GM21360 (cell line): ENCODE results near the gene RXFP4.
A peak's percentile ranks its signal among the peaks of the same experiment; 100 is the strongest.

Source experiments
- ATAC-seq: cut with Tn5 transposase; IDR thresholded peaks from one replicate; pipeline ENCODE4 v1.9.1; 2021; ENCODE audit warnings: mild to moderate bottlenecking, moderate library complexity; ENCODE audit not compliant: unreplicated experiment

The RXFP4 gene

DNA sequence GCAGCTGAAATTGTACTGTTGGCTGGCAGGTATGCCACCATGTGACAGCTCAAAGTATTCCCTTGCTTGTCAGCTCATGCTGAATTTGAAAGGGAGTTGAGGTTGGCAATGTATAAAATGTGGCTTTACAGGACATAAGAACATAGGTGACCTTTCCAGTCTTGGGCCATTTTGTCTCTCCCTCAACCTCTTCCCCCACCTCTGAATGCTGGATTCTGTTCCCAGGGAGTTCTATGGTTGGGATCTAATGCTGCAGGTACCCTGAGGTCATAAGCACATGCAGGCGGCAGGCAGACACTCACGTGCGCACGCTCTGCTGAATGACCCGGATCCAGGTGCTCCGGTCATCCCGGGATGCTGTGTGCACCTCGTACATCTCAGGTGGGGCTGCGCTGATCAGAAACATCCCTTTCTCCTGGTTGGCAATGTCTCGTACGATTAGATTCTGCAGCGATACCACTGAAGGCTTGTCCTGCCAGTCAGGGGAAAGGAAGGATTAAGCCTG, 16.0 kb downstream of the RXFP4 start:
- ATAC-seq = no peak

DNA sequence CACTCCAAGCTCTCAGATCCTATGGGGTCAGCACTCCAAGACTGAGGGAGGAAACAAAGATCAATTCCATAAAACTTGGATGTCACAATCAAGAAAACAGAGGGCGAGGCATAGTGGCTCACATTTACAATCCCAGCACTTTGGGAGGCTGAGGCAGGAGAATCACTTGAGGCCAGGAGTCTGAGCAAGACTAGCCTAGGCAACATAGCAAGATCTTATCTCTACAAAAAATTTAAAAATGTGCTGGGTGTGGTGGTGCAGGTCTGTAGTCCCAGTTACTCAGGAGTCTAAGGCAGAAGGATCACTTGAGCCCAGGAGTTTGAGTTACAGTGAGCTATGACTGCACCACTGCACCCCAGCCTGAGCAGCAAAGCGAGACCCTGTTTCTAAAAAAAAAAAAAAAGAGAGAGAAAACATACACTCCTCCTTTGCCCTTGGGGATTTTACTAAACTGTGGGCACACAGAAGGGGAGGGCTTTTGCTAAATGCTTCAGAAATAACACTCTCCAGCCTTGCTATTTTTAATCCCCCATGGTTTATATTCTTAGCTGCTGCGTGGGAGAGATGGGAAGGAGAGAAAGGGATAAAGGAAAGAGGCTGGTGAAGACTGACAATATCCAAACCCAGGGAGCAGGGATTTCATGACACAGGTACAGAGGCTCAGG, 18.8 kb downstream of the RXFP4 start:
- ATAC-seq = no peak

DNA sequence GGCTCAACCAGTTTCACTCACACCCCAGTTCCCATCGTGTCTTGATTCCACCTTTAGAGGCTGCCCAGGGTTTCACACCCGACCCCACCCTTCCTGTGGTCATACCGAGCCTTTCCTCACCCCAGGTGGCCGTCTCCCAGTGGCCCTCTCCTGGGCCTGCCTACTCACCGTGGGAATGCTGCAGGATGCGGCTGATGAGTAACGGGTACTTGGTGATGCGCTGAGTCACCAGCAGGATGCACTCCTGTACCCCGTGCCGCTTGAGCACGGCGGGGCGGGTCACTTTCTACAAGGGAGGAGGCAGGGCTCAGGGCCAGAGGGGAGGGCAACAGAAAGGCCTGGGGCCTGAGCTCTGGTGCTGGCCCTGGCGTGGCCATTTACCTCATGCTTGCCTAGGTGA, 20.5 kb downstream of the RXFP4 start:
- ATAC-seq = no peak

DNA sequence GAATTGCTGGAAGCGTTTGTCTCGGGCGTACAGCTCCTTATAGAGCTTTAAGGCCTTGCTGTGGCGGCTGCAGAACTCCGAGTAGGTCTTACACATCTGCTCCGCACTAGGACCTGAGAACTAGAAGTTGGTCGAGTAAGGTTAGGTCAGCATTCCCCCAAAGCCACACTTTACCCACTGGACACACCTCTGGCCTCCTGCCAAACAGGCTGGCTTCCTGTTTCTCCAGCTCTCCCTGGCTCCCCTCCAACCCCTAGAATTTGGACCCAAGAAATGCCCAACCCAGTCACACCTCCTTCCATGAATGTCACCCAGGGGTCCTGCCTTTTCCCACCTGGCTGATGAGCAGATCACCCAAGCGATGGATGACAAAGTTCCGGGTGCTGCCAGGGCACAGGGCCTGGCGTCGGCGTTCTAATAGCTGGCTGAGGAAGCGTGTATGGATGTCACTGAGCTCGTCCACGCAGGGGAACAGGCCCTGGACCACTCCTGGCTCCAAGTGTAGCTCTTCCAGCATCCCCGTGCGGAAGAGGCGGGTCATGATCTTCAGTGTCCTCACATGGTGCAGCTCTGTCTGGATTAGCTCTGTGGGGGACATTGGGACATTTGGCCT, 21.3 kb downstream of the RXFP4 start:
- no peak for ATAC-seq

DNA sequence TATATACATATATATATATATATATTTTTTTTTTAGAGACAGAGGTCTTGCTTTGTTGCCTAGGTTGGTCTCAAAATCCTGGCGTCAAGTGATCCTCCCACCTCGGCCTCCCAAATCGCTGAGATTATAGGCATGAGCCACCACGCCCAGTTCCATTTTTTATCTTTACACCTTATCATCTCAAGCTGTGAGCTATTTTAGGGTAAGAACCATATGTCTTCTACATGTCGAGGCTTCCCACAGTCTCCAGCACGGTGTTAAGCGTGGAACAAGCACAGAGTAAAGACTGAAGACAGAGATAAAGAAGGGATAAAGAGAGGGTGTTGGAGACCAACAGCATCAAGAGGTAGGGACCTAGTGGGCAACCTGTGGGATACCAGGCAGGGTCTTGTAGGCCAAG, 22.8 kb downstream of the RXFP4 start:
- ATAC-seq = no peak

DNA sequence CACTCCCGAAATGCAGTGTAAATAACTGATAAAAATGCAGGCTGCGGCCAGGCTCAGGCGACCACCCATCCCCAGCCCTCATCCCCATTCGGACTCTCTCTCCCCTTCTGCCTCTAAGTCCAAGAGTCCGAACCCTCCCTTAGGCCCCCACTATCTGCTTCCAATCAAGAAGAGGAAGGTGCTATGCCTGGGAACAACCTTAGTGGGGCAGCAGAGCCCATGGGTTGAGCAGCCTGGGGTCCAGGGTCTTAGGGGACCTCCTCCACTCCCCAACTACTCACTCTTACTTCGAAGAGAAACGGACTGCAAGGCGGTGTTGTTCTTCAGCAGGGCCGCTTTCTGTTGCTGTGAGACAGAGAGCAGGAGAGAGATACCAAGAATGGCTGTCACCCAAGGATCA, 24.7 kb downstream of the RXFP4 start:
- no peak for ATAC-seq

DNA sequence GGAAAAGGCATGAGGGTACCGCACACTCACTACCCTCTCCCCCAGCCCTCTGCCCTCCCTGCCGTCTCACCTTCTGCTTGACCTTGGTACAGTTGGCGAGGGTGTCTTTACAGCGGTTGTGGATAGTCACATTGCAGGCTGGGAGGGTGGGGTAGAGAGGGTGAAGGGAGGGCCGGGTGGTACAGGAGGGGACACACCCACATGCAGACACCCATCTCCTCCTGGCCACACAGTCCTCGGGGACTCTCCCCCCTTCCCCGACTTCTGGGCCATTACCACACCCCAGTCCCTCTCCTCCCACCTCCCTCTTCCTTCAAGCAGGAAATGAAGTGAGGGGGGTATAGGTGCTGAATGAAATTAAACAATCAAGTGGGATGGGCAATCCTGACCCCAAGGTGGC, 25.3 kb downstream of the RXFP4 start:
- no peak for ATAC-seq

DNA sequence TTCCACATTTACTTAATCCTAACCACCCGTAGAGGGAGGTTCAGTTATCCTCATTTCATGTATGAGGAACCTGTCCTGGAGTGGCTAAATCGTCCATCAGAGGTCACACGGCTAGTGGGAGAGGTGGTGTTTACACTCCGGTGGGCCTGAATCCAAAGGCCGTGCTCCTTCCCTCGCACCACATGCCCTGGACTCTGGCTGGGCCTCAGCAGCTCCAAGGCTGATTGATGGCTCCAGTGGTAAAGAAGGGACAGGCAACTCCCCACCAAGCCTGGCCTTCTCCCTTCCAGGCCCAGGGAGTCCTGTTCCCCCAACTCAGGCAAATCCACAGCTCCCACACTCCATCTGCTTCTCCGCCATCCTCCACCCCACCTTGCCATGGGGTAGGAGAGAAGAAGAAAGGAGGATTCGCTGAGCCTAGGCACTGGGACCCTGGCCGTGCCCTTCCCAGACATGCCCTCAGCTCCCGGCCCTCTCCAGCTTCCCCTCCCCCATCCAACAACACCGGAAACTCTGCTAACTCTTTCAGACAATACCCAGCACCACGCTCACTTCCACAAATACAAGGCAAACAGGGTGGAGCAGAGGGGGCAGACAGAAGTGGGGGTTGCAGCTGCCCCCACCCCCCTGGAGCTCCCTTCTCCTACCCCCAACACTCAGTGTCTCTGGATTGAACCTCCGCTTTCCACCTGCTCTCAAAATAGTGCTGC, 26.1 kb downstream of the RXFP4 start:
- no peak for ATAC-seq

DNA sequence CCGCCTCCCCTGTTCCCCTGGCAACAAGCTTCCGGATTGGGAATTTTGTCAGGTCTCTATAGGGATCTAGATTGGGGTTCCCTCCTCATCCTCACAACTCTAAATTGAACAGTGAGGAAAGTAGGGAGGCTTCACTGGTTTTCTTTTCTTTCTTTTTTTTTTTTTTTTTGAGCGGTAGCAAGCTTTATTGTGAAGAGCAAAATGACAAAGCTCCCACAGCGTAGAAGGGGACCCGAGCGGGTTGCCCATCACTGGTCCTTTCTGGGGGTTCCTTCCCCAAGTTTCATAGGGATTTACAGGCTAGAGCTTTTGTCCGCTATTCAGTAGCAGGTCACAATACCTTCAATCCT, 26.6 kb downstream of the RXFP4 start:
- ATAC-seq = no peak

DNA sequence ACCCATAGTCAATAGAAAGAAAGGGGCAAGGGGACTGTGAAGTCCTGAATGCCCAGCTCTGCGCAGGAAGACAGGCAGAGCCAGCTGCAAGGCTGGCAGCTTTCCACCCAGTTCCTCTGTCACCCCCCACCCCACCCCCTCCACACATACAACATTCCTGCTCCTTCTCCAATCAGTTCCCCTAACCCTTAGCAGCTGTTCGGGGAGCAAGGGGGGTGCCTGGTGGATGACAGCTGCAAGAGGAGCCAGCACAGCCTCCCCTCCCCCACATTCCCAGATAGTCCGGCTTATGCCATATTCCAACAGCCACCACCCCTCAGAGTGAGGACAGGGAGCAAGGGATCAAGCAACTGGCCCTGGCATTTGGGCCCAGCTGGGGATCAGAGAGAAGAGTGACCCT, 27.2 kb downstream of the RXFP4 start:
- ATAC-seq = no peak

DNA sequence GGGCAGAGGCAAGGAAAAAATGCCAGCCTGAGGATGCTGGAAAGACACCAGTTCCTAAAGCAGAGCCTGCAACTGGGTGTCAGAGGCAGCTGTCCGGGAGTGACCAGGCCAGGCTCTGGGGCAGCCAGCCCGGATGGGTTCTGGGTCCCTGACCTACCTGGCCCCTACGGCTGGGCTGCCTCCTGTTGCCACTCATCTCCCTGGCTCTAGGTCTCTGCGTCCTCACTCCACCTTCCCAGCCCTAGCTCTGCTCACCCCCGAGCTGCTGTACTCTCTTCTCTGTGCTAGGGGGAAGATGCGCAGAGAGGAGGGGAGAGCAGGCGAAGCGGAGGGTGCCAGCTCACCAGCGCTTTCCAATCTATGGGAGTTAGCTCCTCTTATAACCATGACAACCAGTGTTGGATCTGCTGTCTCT, 27.9 kb downstream of the RXFP4 start:
- ATAC-seq = no peak

DNA sequence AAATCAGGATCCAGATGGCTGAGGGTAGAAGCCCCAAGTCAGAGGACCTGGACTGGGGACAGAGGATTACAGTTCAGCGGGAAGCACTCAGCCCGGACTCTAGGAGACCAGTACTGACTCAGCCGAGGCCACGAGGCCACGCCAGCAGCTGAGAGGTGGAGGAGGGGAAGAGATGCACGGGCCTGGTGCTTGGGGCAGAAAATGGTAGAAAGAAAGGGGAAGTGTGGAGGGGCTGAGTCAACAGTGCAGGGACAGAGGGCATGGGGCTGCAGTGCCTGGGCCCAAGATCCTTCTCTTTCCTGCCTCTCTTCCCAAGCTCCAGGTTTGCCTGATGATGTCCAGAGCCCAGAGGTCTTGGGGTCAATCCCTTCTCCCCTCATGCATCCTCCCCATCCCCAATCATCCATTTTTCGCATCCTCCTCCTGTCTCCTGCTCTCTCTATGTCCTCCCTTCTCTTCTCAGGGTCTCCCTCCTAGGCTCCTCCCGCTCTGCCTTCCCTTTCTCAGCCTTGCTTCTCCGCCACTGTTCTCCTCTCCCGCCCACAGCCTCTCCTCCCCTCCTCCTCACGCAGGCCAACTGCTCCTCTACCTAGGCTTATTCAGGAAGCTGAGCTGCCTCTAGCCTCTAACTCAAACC, 29.2 kb downstream of the RXFP4 start:
- peak; percentile 70 for ATAC-seq

DNA sequence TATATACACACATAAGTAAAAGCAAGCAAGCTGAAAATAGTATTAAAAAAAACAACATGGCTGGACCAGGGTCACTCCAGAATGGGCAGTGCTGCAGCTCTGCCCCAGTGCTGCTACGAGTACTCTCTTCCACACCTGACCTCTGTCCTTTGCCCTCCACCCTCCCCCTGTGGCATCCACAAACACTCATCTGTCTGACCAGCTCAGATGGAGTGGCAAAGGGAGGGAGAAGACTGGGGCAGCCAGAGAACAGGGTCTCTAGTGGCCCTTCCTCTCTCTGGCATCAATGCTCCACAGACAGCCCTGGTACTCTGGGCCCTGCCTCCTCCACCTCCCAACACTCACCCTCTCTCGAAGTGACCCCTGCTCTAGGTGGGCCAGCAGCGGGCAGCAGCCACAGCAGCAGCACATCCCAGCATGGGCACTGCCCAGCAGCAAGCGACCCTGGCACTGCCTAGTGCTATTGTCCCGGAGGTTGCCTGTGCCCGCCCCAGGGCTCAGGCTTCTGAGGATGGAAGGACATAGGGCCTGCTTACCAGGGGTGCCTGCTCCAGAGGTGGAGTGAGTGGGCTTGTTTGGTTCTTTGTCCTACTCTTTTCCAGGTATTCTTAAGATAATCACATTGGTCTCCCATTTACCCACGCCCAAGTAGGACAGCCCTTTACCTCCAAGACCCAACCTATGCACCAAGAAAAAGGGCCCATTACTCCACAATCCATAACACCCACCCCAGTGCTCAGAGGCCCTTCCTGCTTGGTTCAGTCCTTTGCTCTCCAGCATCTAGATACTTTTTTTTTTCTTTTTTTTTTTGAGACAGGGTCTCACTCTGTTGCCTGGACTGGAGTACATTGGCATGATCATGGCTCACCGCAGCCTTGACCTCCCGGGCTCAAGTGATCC, 30.7 kb downstream of the RXFP4 start:
- ATAC-seq = no peak

DNA sequence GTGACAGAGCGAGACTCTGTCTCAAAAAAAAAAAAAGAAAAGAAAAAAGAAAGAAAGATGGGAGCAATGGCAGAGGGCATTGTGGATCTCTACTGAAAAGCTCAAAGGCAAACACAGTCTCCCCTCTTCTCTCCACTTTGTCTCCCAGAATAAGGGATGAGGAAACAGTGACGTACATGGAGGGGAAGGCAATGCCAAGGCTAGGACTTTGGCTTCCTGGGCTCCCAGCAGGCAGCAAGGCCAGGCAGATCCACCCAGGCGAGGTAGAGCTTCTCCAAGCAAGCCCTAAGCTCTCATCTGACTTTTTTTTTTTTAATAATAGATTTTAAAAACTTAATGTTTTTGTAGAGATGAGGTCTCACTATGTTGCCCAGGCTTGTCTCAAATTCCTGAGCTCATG, 32.3 kb downstream of the RXFP4 start:
- ATAC-seq = no peak

DNA sequence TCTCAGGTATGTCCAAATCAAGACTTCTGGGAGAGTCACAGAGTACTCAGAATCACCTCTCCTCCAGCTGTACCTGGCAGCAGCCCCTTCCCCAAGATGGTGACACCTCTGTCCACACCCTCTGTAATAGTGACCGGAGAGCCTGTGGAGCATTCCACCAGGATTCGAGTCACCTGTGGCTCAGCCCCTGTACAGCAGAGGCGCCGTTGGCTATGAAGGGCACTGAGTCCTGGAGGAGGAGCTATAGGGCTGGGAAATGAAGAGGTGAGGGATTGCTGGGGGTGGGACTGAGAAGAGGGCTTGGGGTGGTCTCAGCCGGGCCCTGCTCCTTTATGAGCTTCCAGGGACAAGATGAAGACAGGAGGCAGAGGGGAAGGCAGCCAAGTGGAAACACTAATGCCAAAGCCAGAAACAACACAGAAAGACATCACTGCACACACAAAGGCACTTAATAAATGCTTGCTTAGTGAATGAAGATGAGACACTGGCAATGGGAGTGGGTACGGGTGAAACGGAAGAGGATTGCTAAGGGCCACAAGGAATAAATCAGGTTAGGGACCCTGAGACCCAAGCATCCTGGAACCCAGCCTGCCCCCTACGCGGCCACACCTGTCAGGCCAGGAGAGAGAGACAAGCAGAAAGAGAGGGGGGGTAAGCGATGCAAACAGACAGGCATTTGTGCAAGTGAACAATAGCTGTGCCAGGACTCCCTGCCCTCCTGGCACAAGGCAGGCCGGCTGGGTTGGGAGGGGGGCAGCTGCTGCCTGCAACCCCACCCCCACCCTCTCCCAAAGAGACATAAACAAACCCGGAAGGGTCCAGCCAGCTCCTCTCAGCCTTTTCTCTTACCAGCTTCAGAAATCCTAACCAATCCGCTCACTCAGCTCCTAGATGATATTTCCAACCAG, 33.0 kb downstream of the RXFP4 start:
- ATAC-seq = no peak

DNA sequence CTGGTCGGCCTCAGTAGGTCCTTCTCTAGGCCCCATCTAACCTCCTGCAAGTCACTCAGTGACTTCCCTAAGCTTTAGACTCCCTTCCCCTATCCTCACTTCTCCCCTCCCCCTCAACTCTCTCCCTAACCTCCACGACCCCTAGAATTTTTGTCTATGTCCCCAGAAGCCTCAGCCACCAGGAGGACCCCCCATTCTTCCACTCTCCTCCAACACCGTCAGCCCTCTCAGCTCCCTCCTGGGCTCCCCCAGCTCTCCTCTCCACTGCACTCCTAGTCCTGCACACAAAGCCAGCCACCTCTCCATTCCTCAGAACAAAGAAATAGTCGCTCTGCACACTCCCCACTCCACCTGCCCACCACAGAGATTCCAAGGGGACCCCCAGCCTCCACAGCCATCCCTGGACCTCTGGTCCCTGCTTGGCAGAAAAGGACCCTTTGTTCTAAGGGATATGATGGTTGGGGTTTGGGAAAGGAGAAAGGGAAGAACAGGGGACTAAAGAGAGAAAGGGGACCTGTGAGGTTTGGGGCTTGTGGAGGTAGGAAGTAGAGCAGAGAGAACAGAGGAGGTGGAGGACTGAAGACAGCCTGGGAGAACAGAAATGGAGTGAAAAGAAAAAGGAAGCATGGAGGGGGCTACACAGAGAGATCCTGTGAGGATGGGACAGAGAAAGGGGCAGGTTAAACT, 34.1 kb downstream of the RXFP4 start:
- ATAC-seq = no peak

DNA sequence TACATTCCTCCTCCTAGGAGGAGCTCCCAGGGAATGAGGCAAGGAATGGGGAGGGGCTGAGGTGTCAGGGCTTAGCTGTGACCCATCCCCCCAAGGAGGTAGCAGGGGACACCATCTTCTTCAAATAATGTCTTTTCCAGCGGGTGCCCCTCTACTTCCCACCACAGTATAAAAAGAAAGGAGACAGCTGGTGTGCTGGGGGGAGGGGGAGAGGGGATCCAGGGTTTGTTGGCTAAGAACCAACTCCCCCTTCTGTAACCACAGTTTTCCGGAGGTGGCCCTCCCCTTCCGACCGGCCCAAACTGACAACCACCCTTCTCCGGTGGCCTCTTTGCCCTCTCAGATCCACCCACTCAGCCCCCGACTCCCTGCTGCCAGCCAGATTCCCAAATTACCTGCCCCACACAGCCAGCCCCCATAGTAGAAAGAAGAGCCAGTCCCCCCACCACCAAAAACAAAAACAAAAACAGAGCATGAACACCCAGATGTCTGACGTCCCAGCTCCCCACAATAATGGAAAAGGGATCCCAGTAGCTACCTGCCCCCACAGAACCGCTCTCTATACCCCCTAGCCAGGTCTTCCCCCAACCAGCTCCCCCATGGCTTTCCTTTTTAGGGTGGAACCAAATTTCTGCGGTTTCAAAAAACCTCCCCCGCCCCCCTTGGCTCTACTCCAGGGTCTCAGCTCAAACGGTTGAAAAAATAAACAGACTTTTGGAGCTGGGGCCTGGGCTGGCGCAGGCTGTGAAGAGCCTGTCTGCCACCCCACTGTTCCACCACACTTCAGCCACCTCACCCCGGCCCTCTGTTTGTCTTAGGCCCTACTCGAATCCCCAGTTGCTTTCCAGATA, 34.8 kb downstream of the RXFP4 start:
- ATAC-seq = no peak
